ENCODE measurements around the gene NKX1-1.
"Not testable (repeated sequence)": the region's sequence is repeated elsewhere in the genome, so short reads cannot be mapped to it uniquely, and the experiment has no call there.

Gene NKX1-1

DNA sequence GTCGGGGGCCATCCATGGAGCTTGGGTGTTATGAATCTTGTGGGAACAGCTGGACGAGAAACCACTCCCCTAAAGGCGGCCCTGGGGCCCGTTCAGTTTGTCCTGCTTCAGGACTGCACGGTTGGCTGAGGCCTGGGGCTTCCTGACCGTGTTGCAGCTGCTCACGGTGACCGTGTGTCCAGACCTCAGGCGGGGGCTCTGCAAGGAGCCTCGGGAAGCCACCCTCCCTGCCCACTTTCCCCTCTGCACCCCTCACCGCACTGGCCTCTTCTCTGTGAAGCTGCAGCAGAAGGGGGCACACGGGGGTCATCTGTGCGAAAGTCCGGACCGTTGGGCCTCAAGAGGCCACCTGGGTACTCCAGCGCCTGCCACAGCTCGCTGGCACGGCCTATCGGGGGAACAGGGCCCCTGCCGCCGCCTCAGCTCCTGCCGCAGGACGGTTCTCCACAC is 29.8 kb downstream of the NKX1-1 start:
- H3K36me3 Mint-ChIP-seq: peaks cover 6% of the 10 kb centered on the region
- ATAC-seq: no peak
- H3K4me3 Mint-ChIP-seq: no peak overlapping the region
- no peak for DNase-seq (ENCODE audit: low spot score in 2 of 2)
- no peak overlapping the region for H3K27ac Mint-ChIP-seq
- no peaks in the 10 kb centered on the region for H3K4me1 Mint-ChIP-seq
- no peaks in the 10 kb centered on the region for H3K9me3 Mint-ChIP-seq

DNA sequence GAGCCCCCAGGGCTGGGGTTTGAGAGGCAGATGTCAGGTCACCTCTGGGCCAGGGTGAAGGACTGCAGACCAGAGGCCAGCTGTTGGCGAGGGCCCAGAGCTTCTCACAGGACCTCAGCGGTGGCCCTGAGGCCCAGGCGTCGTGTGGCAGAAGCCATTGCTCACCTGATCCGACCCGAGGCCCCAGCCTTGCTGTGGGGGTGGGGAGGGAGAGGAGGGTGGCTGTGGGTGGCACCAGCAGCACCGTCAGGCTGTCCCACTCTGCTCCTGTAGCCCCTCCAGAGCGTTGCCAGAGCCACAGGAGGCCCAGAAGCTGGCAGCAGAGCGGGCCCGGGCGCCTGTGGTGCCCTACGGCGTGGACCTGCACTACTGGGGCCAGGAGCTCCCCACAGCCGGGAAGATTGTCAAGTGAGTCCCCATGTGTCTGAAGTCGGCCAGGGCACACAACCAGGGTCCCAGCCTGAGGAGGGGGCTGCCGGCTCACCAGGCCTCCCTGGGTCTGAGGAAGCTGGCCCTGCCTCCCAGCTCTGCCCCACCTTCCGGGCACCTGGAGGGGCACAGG is 30.4 kb downstream of the NKX1-1 start:
- no peaks in the 10 kb centered on the region for H3K9me3 Mint-ChIP-seq
- H3K27ac Mint-ChIP-seq: no peak overlapping the region
- no peak for DNase-seq (ENCODE audit: low spot score in 2 of 2)
- no peak overlapping the region for H3K4me3 Mint-ChIP-seq
- H3K4me1 Mint-ChIP-seq: peaks cover 3% of the 10 kb centered on the region
- ATAC-seq: no peak
- peaks cover 6% of the 10 kb centered on the region for H3K36me3 Mint-ChIP-seq

DNA sequence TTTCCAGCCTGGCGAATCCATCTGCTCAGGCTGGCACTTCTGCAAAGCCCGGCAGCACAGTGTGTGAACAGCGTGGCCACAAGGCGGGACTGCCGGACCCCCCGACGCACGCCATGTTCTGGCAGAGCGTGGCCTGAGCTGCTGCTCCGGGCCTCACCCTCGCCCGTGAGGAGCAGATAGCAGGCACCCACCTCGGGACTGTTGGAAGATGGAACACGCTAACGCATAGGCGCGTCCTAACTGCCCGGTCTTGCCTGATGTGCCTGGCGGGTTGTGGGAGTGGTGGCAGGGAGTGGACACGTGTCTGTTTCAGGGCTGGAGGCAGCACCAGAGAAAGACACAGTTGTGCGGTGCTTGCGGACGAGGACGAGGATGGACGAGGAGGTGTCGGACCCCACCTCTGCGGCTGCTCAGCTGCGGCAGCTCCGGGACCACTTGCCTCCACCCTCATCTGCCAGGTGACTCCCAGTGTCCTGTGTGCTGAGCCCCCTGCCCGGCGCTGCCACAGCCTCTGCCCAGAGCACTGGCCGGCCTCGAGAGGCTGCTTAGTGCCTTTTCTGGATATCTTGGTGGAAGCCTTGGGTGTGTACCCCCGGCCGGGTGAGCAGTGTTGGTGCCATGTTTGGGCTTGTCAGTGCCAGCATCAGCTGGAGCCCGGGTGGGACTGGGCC is 31.1 kb downstream of the NKX1-1 start:
- Mint-ChIP-seq H3K27ac (no peak overlapping the region), H3K4me1 (peaks cover 5% of the 10 kb centered on the region), H3K36me3 (peaks cover 6% of the 10 kb centered on the region), H3K9me3 (no peaks in the 10 kb centered on the region), H3K4me3 (no peak overlapping the region)
- ATAC-seq (no peak), DNase-seq (ENCODE audit: low spot score in 2 of 2) (no peak)

DNA sequence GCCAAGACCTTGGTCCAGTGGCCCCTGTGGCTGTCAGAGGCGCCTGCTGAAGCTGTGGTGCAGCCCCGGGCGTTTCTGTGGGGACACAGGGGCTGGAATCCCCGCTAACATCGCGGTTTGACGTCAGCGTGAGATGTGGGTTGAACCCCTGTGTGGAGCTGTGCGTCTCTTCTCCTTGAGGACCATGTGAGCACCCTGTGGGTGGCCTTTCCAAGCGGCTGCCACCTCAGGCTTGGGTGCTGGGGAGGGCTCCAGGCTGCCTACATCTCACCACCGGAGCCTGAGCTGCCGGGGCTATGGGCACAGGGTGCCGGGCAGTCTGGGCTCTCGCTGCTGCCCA is 31.6 kb downstream of the NKX1-1 start:
- ATAC-seq: no peak
- Mint-ChIP-seq H3K4me1 (peaks cover 5% of the 10 kb centered on the region), H3K27ac (no peak overlapping the region), H3K4me3 (no peak overlapping the region), H3K9me3 (no peaks in the 10 kb centered on the region), H3K36me3 (peaks cover 6% of the 10 kb centered on the region)
- no peak for DNase-seq (ENCODE audit: low spot score in 2 of 2)

- H3K4me1 Mint-ChIP-seq: peaks cover 5% of the 10 kb centered on the region
- H3K9me3 Mint-ChIP-seq: no peaks in the 10 kb centered on the region
- ATAC-seq: no peak
- H3K36me3 Mint-ChIP-seq: peaks cover 6% of the 10 kb centered on the region
- no peak overlapping the region for H3K27ac Mint-ChIP-seq
- H3K4me3 Mint-ChIP-seq: no peak overlapping the region
- DNase-seq (ENCODE audit: low spot score in 2 of 2): no peak
Measured at GRCh38 chr4:1373892-1374705, 32.1 kb downstream of the NKX1-1 start.

- not testable (repeated sequence) for H3K4me1 Mint-ChIP-seq; ATAC-seq; DNase-seq (ENCODE audit: low spot score in 2 of 2); H3K4me3 Mint-ChIP-seq; H3K9me3 Mint-ChIP-seq; H3K27ac Mint-ChIP-seq; H3K36me3 Mint-ChIP-seq
Measured at GRCh38 chr4:1372576-1372975, 33.7 kb downstream of the NKX1-1 start.

GRCh38 chr4:1371176-1372165 is 34.8 kb downstream of the NKX1-1 start:
- peaks cover 5% of the 10 kb centered on the region for H3K4me1 Mint-ChIP-seq
- DNase-seq (ENCODE audit: low spot score in 2 of 2) (no peak), ATAC-seq (no peak)
- H3K9me3 Mint-ChIP-seq: no peaks in the 10 kb centered on the region
- no peak overlapping the region for H3K4me3 Mint-ChIP-seq
- peak overlapping the region; percentile 30 for H3K27ac Mint-ChIP-seq
- peaks cover 6% of the 10 kb centered on the region for H3K36me3 Mint-ChIP-seq

GRCh38 chr4:1370321-1371124 is 35.7 kb downstream of the NKX1-1 start:
- H3K4me3 Mint-ChIP-seq: no peak overlapping the region
- DNase-seq (ENCODE audit: low spot score in 2 of 2): no peak
- no peaks in the 10 kb centered on the region for H3K9me3 Mint-ChIP-seq
- peak overlapping the region; percentile 30 for H3K27ac Mint-ChIP-seq
- H3K4me1 Mint-ChIP-seq: peaks cover 5% of the 10 kb centered on the region
- no peak for ATAC-seq
- H3K36me3 Mint-ChIP-seq: peaks cover 6% of the 10 kb centered on the region

DNA sequence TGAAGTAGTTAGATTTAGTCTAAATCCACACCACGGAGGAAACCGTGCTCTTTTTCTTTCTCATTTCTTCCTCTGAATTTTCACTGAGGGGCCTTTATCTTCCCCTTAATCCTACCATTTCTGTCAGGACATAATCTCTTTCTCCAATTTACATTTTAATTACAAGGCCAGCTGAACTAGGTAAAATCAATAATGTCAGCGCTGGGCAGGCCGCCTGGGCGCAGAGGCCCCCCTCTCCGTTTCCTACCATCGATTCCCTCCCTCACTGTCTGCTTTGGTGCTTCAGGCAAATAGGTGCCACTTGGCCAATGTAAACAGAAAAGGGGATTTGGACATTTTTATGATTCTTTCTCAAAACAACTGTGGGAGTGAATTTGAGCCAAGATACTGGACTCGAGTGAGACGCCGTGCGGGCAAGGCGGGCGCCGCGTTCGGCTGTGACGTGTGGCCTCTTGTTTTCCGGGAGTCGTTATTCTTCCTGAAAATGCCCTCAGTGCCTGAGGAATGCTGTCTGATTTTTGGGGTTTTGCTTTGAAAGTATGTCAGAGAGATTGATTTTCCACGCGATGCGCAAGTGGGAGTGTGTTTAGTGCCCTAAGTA is 36.7 kb downstream of the NKX1-1 start:
- DNase-seq (ENCODE audit: low spot score in 2 of 2) (no peak), ATAC-seq (no peak)
- no peak overlapping the region for H3K27ac Mint-ChIP-seq
- peaks cover 6% of the 10 kb centered on the region for H3K36me3 Mint-ChIP-seq
- no peaks in the 10 kb centered on the region for H3K9me3 Mint-ChIP-seq
- no peak overlapping the region for H3K4me3 Mint-ChIP-seq
- peaks cover 5% of the 10 kb centered on the region for H3K4me1 Mint-ChIP-seq

- no peak overlapping the region for H3K4me3 Mint-ChIP-seq
- H3K9me3 Mint-ChIP-seq: no peaks in the 10 kb centered on the region
- DNase-seq (ENCODE audit: low spot score in 2 of 2) (no peak), ATAC-seq (peak; percentile 33)
- no peak overlapping the region for H3K27ac Mint-ChIP-seq
- peaks cover 6% of the 10 kb centered on the region for H3K36me3 Mint-ChIP-seq
- H3K4me1 Mint-ChIP-seq: peaks cover 5% of the 10 kb centered on the region
Measured at GRCh38 chr4:1369091-1369450, 37.2 kb downstream of the NKX1-1 start.

- Mint-ChIP-seq H3K4me3 (no peak overlapping the region), H3K9me3 (no peaks in the 10 kb centered on the region), H3K36me3 (peaks cover under 1% of the 10 kb centered on the region), H3K4me1 (peaks cover 5% of the 10 kb centered on the region), H3K27ac (no peak overlapping the region)
- peak; percentile 15 for ATAC-seq
- no peak for DNase-seq (ENCODE audit: low spot score in 2 of 2)
Measured at GRCh38 chr4:1368421-1369090, 37.7 kb downstream of the NKX1-1 start.

DNA sequence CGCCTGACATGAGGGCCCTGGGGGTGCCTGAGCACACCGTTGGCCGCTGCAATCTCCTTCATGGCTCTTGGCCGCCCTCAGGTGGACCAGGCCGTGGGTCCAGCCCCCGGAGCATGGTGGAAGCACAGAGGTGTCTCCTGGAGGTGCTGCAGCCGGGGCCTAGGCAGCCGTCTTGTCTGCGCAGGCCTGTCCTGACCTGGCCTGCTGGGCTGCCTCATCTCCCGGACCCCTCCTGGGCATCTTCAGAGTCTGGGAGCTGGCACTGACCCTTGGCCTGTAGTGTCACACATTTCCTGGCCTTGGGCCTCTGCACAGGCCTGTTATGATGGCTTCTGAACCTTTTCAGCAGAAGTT is 38.3 kb downstream of the NKX1-1 start:
- DNase-seq (ENCODE audit: low spot score in 2 of 2) (no peak), ATAC-seq (no peak)
- no peak overlapping the region for H3K27ac Mint-ChIP-seq
- H3K9me3 Mint-ChIP-seq: no peaks in the 10 kb centered on the region
- peaks cover 5% of the 10 kb centered on the region for H3K4me1 Mint-ChIP-seq
- no peaks in the 10 kb centered on the region for H3K36me3 Mint-ChIP-seq
- no peak overlapping the region for H3K4me3 Mint-ChIP-seq

- Mint-ChIP-seq H3K27ac (no peak overlapping the region), H3K36me3 (no peaks in the 10 kb centered on the region), H3K4me3 (no peak overlapping the region), H3K4me1 (peaks cover 5% of the 10 kb centered on the region), H3K9me3 (no peaks in the 10 kb centered on the region)
- no peak for ATAC-seq
- no peak for DNase-seq (ENCODE audit: low spot score in 2 of 2)
Measured at GRCh38 chr4:1367230-1367935, 38.9 kb downstream of the NKX1-1 start.
